ENCODE results near the gene CELF2.

CELF2 gene

DNA sequence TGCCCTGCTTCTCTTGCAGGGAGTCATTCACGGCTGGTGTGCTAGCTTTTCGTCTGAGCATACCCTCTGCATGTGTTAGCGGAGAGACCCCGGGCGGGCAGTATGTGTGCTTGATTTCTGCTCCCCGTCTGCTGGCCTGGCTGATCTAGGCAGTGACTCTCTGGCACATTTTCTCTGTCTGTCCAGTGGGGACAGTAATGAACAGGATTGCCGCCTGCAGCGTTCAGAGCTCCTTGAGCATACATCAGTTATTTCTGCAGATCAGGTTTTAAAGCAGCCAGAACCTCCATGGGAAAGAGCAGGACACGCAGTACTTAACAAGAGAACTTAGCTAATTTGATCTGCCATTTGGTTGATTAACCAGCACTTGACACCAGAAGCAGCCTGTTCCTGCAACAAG lies 242.5 kb downstream of the CELF2 start:
- H3K9me3 ChIP-seq (ENCODE audit: insufficient read depth, low read length, severe bottlenecking) = no peaks in the 10 kb centered on the region
- peaks cover 95% of the 10 kb centered on the region for H3K36me3 ChIP-seq (ENCODE audit: insufficient read depth, low read length)
- no peaks in the 10 kb centered on the region for H3K27me3 ChIP-seq (ENCODE audit: insufficient read depth, low read length, poor library complexity)
- 0 out of 2 replicates have a peak, but pooled peaks cover 3% of the 10 kb centered on the region for H4K20me1 ChIP-seq (ENCODE audit: insufficient read depth, low read length)
- no peak overlapping the region for H3K4me2 ChIP-seq (ENCODE audit: insufficient read depth, low read length)
- no peak overlapping the region for H3K9ac ChIP-seq (ENCODE audit: low read depth, low read length)
- H3K4me1 ChIP-seq (ENCODE audit: insufficient read depth, low read length) = no peaks in the 10 kb centered on the region
- DNase-seq (no peak), ATAC-seq (ENCODE audit: insufficient read depth, low read depth) (no peak)
- TF ChIP-seq CTCF (IDR thresholded peaks at IDR 0.05; ENCODE audit: borderline replicate concordance, extremely low read depth, low read length, poor library complexity, severe bottlenecking) (no peak), EZH2 (IDR thresholded peaks at IDR 0.05; ENCODE audit: borderline replicate concordance, low read depth, low read length, severe bottlenecking) (no peak)
- H2AFZ ChIP-seq (ENCODE audit: low read depth, low read length) = no peak overlapping the region
- no peak overlapping the region for H3K27ac ChIP-seq (ENCODE audit: low read length)
- no peaks in the 10 kb centered on the region for H3K79me2 ChIP-seq (ENCODE audit: insufficient read depth, low read length)
- H3K4me3 ChIP-seq (ENCODE audit: low read depth in 1 of 2, low read length in 2 of 2) = no peak overlapping the region

DNA sequence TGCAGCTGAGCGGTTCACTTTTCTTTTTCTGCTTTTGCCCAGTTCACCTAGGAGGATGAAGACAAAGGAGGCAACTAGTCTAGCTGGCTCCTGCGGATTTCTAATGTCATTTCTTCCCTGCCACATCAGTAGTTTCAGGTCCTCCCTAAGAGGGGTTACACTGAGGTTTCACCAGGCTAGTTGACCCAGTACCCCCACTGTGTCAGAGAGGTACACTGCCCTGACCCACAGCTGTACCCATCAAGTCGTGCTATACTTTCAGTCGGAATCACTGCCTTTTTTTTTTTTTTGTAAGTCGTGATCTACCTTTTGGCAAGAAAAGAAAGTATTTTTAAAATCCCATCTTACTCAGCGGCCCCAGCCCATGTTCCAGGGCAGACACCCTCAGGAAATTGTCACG lies 243.5 kb downstream of the CELF2 start:
- ATAC-seq (ENCODE audit: insufficient read depth, low read depth) (no peak), DNase-seq (no peak)
- Histone ChIP-seq H4K20me1 (ENCODE audit: insufficient read depth, low read length) (no peaks in the 10 kb centered on the region), H3K27ac (ENCODE audit: low read length) (no peak overlapping the region), H3K4me3 (ENCODE audit: low read depth in 1 of 2, low read length in 2 of 2) (no peak overlapping the region), H2AFZ (ENCODE audit: low read depth, low read length) (no peak overlapping the region), H3K79me2 (ENCODE audit: insufficient read depth, low read length) (no peaks in the 10 kb centered on the region), H3K4me1 (ENCODE audit: insufficient read depth, low read length) (no peaks in the 10 kb centered on the region), H3K27me3 (ENCODE audit: insufficient read depth, low read length, poor library complexity) (no peaks in the 10 kb centered on the region), H3K9me3 (ENCODE audit: insufficient read depth, low read length, severe bottlenecking) (no peaks in the 10 kb centered on the region), H3K4me2 (ENCODE audit: insufficient read depth, low read length) (no peak overlapping the region), H3K36me3 (ENCODE audit: insufficient read depth, low read length) (peaks cover 89% of the 10 kb centered on the region), H3K9ac (ENCODE audit: low read depth, low read length) (no peak overlapping the region)
- no peak for TF ChIP-seq CTCF (IDR thresholded peaks at IDR 0.05; ENCODE audit: borderline replicate concordance, extremely low read depth, low read length, poor library complexity, severe bottlenecking)
- TF ChIP-seq EZH2 (IDR thresholded peaks at IDR 0.05; ENCODE audit: borderline replicate concordance, low read depth, low read length, severe bottlenecking) = no peak

- Histone ChIP-seq H3K9me3 (ENCODE audit: insufficient read depth, low read length, severe bottlenecking) (no peaks in the 10 kb centered on the region), H3K4me2 (ENCODE audit: insufficient read depth, low read length) (no peak overlapping the region), H3K4me3 (ENCODE audit: low read depth in 1 of 2, low read length in 2 of 2) (no peak overlapping the region), H3K27ac (ENCODE audit: low read length) (no peak overlapping the region), H2AFZ (ENCODE audit: low read depth, low read length) (no peak overlapping the region), H3K27me3 (ENCODE audit: insufficient read depth, low read length, poor library complexity) (no peaks in the 10 kb centered on the region), H4K20me1 (ENCODE audit: insufficient read depth, low read length) (no peaks in the 10 kb centered on the region), H3K9ac (ENCODE audit: low read depth, low read length) (no peak overlapping the region), H3K4me1 (ENCODE audit: insufficient read depth, low read length) (no peaks in the 10 kb centered on the region), H3K79me2 (ENCODE audit: insufficient read depth, low read length) (no peaks in the 10 kb centered on the region), H3K36me3 (ENCODE audit: insufficient read depth, low read length) (peaks cover 91% of the 10 kb centered on the region)
- DNase-seq (no peak), ATAC-seq (ENCODE audit: insufficient read depth, low read depth) (no peak)
- no peak for TF ChIP-seq EZH2 (IDR thresholded peaks at IDR 0.05; ENCODE audit: borderline replicate concordance, low read depth, low read length, severe bottlenecking)
- no peak for TF ChIP-seq CTCF (IDR thresholded peaks at IDR 0.05; ENCODE audit: borderline replicate concordance, extremely low read depth, low read length, poor library complexity, severe bottlenecking)
These were observed 244.2 kb downstream of the CELF2 start for GRCh38 chr10:11261687-11262493.

All from DND-41 (cell line).